Mesothelial cell of epicardium (in vitro differentiated cells): ENCODE measurements around the gene RANBP10. TPM values are rescaled to one million over a fixed set of nuclear protein-coding genes. Genes with fewer than 3 reads are reported as not detected.
"Not testable (repeated sequence)": the region's sequence is repeated elsewhere in the genome, so short reads cannot be mapped to it uniquely, and the experiment has no call there.

ENCODE experiments used
- DNase-seq, 2 experiments: peaks; one replicate each; pipeline ENCODE4 v3.0.0; 2021; ENCODE audit warnings: low spot score in 2 of 2; ENCODE audit not compliant: unreplicated experiment in 2 of 2
- H3K27ac Mint-ChIP-seq: 2 replicates; pipeline ENCODE4 v1.8.0; 2021; ENCODE audit warnings: mixed read lengths
- H3K27me3 Mint-ChIP-seq: 2 replicates; pipeline ENCODE4 v1.8.0; 2021; ENCODE audit warnings: low read depth, mixed read lengths
- H3K36me3 Mint-ChIP-seq: 2 replicates; pipeline ENCODE4 v1.8.0; 2021; ENCODE audit warnings: mixed read lengths
- H3K4me1 Mint-ChIP-seq: 2 replicates; pipeline ENCODE4 v1.8.0; 2021; ENCODE audit warnings: mixed read lengths
- H3K4me3 Mint-ChIP-seq: 2 replicates; pipeline ENCODE4 v1.8.0; 2021; ENCODE audit warnings: mild to moderate bottlenecking, moderate library complexity, mixed read lengths
- H3K9me3 Mint-ChIP-seq: 2 replicates; pipeline ENCODE4 v1.8.0; 2021; ENCODE audit warnings: mixed read lengths
- total RNA-seq: library from RNA; stranded (reverse); gene quantifications from 3 replicates; pipeline ENCODE4 v1.2.1, GENCODE V29; 2021
- TF ChIP-seq, protein P1 (sequence below): fragments of 200-600 bp; sonication (generic); IDR thresholded peaks from one replicate; pipeline ENCODE4 v1.5.0; 2021; ENCODE audit warnings: antibody characterized with exemption; ENCODE audit not compliant: unreplicated experiment

The RANBP10 gene
- total RNA-seq, 1 donor from 2014 or later = 24.0 TPM

DNA sequence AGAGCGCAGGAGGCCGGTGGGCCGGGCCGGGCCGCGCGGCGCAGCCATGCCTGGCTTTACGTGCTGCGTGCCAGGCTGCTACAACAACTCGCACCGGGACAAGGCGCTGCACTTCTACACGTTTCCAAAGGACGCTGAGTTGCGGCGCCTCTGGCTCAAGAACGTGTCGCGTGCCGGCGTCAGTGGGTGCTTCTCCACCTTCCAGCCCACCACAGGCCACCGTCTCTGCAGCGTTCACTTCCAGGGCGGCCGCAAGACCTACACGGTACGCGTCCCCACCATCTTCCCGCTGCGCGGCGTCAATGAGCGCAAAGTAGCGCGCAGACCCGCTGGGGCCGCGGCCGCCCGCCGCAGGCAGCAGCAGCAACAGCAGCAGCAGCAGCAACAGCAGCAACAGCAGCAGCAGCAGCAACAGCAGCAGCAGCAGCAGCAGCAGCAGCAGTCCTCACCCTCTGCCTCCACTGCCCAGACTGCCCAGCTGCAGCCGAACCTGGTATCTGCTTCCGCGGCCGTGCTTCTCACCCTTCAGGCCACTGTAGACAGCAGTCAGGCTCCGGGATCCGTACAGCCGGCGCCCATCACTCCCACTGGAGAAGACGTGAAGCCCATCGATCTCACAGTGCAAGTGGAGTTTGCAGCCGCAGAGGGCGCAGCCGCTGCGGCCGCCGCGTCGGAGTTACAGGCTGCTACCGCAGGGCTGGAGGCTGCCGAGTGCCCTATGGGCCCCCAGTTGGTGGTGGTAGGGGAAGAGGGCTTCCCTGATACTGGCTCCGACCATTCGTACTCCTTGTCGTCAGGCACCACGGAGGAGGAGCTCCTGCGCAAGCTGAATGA is 36.4 kb upstream of the RANBP10 start:
- peak overlapping the region; percentile 96 for H3K4me3 Mint-ChIP-seq
- H3K27me3 Mint-ChIP-seq = no peaks in the 10 kb centered on the region
- H3K27ac Mint-ChIP-seq = peak overlapping the region; percentile 95
- DNase-seq = peak; percentile 31 to 67
- no peaks in the 10 kb centered on the region for H3K9me3 Mint-ChIP-seq
- TF ChIP-seq, protein P1, sequence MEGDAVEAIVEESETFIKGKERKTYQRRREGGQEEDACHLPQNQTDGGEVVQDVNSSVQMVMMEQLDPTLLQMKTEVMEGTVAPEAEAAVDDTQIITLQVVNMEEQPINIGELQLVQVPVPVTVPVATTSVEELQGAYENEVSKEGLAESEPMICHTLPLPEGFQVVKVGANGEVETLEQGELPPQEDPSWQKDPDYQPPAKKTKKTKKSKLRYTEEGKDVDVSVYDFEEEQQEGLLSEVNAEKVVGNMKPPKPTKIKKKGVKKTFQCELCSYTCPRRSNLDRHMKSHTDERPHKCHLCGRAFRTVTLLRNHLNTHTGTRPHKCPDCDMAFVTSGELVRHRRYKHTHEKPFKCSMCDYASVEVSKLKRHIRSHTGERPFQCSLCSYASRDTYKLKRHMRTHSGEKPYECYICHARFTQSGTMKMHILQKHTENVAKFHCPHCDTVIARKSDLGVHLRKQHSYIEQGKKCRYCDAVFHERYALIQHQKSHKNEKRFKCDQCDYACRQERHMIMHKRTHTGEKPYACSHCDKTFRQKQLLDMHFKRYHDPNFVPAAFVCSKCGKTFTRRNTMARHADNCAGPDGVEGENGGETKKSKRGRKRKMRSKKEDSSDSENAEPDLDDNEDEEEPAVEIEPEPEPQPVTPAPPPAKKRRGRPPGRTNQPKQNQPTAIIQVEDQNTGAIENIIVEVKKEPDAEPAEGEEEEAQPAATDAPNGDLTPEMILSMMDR = no peak
- peaks cover 45% of the 10 kb centered on the region for H3K4me1 Mint-ChIP-seq
- H3K36me3 Mint-ChIP-seq = no peaks in the 10 kb centered on the region

DNA sequence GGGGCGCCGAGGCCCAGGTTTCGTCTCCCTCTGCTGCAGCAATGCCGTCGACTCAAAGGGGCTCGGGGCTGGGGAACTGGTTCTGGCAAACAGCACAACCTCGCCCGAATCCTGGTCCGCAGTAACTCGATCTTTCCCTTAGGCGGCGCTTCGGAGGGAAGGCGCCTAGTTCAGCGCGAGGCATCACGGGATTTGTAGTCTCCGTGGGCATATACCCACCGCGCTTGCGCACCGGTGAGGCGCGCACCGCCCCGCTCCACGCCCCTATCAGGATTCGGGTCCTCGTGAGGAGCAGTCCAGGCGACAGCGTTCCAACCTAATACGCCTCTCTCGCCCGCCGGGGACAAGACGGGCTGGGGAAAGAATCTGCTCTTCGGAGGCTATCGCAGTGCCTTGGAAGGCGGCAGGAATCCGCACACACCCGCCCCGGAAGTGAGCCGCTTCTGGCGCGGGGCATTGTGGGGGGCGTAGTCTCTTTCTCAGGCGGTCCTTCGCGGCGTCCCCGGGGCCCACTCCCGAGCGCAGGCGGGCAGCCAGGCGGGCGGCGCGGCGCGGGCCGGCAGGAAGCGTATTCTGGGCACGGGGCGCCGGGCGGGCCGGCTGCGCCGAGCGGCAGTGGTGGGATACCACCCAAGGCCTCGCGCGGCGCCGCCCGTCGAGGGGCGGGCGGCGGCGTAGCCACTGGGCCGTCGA is 35.6 kb upstream of the RANBP10 start, which contains the start of gene THAP11:
TSS of gene THAP11 (plus strand) at position 505 of the 693 bp plus-strand sequence. CDS start 235 bp downstream, outside the sequence.
- no peaks in the 10 kb centered on the region for H3K9me3 Mint-ChIP-seq
- DNase-seq = peak; percentile 90 to 97
- peak within 1 kb of the TSS; percentile 96 for H3K4me3 Mint-ChIP-seq
- peak within 1 kb of the TSS; percentile 95 for H3K27ac Mint-ChIP-seq
- TF ChIP-seq, protein P1 = peak; percentile 83
- H3K27me3 Mint-ChIP-seq = no peaks in the 10 kb centered on the region
- peaks cover 44% of the 10 kb centered on the region for H3K4me1 Mint-ChIP-seq
- H3K36me3 Mint-ChIP-seq = no peaks in the 10 kb centered on the region

DNA sequence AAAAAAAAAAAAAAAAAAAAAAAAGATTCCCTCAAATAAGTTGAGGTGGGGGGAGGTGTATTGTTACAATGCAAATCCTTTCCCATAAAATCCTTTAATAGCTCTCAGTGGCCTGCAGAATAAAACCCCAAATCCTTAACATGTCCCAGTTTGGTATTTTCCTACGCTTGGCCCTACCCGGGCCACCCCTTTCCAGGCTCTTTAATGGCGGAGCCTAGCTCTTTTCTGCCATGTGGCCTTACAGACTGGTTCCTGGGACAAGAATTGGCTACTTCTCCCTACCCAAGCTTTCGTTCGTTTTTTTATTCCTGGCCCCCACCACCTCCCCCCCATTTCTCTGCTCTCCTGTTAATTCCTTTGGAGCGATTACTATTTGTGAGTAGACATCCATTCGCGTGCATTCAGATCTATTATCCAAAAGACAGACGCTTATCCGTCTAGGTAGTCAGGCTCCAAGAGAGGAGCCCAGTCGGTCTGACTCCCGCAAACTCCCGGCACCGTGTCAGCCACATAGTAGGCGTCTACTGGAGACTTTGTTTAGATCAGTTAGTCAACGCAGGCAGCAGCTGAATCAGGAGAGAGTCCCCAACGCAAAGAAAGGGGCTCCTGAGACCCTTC is 34.9 kb upstream of the RANBP10 start:
- H3K27ac Mint-ChIP-seq = peak overlapping the region; percentile 93
- TF ChIP-seq, protein P1 = no peak
- no peaks in the 10 kb centered on the region for H3K27me3 Mint-ChIP-seq
- no peaks in the 10 kb centered on the region for H3K36me3 Mint-ChIP-seq
- no peaks in the 10 kb centered on the region for H3K9me3 Mint-ChIP-seq
- DNase-seq = no peak
- peaks cover 44% of the 10 kb centered on the region for H3K4me1 Mint-ChIP-seq
- peak overlapping the region; percentile 94 for H3K4me3 Mint-ChIP-seq

DNA sequence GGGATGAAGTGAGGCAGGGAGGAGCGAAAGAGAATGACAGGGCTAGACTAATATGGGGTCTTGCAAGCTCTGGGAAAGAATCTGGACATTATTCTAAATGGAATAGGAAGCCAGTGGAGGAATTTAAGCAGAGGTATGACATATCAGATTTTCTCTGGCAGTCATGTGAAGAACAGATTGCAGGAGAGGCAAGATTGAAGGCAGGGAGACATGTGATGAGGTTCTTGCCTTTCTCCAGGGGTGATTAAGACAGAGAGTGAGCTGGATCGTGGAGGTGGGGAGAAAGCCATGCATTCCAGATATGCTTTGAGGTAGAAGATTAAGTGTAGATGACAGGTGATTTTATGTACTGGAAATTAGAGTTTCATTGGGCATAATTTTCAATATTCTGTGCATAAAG is 31.5 kb upstream of the RANBP10 start:
- DNase-seq = no peak
- Mint-ChIP-seq H3K36me3 (no peaks in the 10 kb centered on the region), H3K27me3 (no peaks in the 10 kb centered on the region), H3K27ac (no peak overlapping the region), H3K4me3 (no peak overlapping the region), H3K4me1 (peaks cover 14% of the 10 kb centered on the region), H3K9me3 (no peaks in the 10 kb centered on the region)
- TF ChIP-seq, protein P1 = no peak

DNA sequence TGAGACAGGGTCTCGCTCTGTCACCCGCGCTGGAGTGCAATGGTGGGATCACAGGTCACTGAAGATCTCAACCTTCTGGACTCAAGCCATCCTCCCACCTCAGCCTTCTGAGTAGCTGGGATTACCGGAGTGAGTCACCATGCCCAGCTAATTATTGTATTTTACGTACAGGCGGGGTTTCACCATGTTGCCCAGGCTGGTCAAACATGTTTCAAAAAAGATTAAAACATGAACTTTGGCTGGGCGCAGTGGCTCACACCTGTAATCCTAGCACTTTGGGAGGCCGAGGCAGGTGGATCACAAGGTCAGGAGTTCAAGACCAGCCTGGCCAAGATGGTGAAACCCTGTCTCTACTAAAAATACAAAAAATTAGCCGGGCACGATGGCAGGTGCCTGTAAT is 30.8 kb upstream of the RANBP10 start:
- not testable (repeated sequence) for H3K9me3 Mint-ChIP-seq, H3K36me3 Mint-ChIP-seq, H3K27ac Mint-ChIP-seq, DNase-seq, H3K27me3 Mint-ChIP-seq, H3K4me3 Mint-ChIP-seq
- H3K4me1 Mint-ChIP-seq = peaks cover 17% of the 10 kb centered on the region
